Stimulated activated CD8-positive, alpha-beta memory T cell treated with anti-CD3 and anti-CD28 coated beads, Interleukin-4, amount 100 ng/mL, for 4 hours (primary cell): ENCODE results near the gene RMND1.

ENCODE experiments used
- DNase-seq, 2 donors: peaks; one replicate each; pipeline ENCODE4 v3.0.0-alpha.2; 2020; ENCODE audit warnings: low read depth in 2 of 2, low spot score in 1 of 2

The RMND1 gene

GRCh38 chr6:151417477-151417876 lies 34.4 kb downstream of the RMND1 start:
- no peak for DNase-seq

GRCh38 chr6:151414641-151415260 lies 37.2 kb downstream of the RMND1 start:
- no peak for DNase-seq

- DNase-seq: peak; percentile 20 to 26
Observed at GRCh38 chr6:151413372-151414145, 38.4 kb downstream of the RMND1 start.

- DNase-seq: no peak
Observed at GRCh38 chr6:151412909-151413308, 39.0 kb downstream of the RMND1 start.

- DNase-seq: no peak
Observed at GRCh38 chr6:151409679-151410078, 42.2 kb downstream of the RMND1 start.

- no peak for DNase-seq
Observed at GRCh38 chr6:151409260-151409659, 42.7 kb downstream of the RMND1 start.

- DNase-seq: no peak
Observed at GRCh38 chr6:151408858-151409257, 43.1 kb downstream of the RMND1 start.

GRCh38 chr6:151403919-151404308 lies 48.0 kb downstream of the RMND1 start:
- DNase-seq: no peak

- no peak for DNase-seq
Observed at GRCh38 chr6:151402228-151402627, 49.7 kb downstream of the RMND1 start.

- DNase-seq: no peak
Observed at GRCh38 chr6:151400473-151400872, 51.5 kb downstream of the RMND1 start.

GRCh38 chr6:151399679-151400078 lies 52.2 kb downstream of the RMND1 start:
- DNase-seq: no peak

GRCh38 chr6:151393410-151393809 lies 58.5 kb downstream of the RMND1 start:
- no peak for DNase-seq

GRCh38 chr6:151392427-151392826 lies 59.5 kb downstream of the RMND1 start:
- DNase-seq: no peak

- DNase-seq: peak in 1 of 2 donors; percentile 32
Observed at GRCh38 chr6:151391471-151392413, 60.2 kb downstream of the RMND1 start, which contains the start of gene ZBTB2. Gene ZBTB2 (minus strand): TSS chr6:151391559. CDS start chr6:151373637, 17,922 bp downstream.

GRCh38 chr6:151390851-151391470 lies 61.0 kb downstream of the RMND1 start:
- DNase-seq: peak; percentile 61 to 72

GRCh38 chr6:151390276-151390850 lies 61.6 kb downstream of the RMND1 start:
- DNase-seq: peak; percentile 92 to 96

- no peak for DNase-seq
Observed at GRCh38 chr6:151389618-151390275, 62.2 kb downstream of the RMND1 start.

GRCh38 chr6:151388997-151389617 lies 62.8 kb downstream of the RMND1 start:
- no peak for DNase-seq

- no peak for DNase-seq
Observed at GRCh38 chr6:151388236-151388635, 63.7 kb downstream of the RMND1 start.
